Activated T-helper 1 cell treated with anti-CD3 and anti-CD28 coated beads, Interleukin-2, amount 50 U/mL, for 16 hours (primary cell): Measurements from ENCODE around the gene LSR.

ENCODE experiments used
- DNase-seq, 2 donors: peaks; one replicate each; pipeline ENCODE4 v3.0.0-alpha.2; 2020; ENCODE audit warnings: low read depth in 1 of 2, low spot score in 1 of 2

The LSR gene

GRCh38 chr19:35298561-35298972 lies 49.8 kb downstream of the LSR start:
- DNase-seq: no peak

GRCh38 chr19:35299523-35300338 lies 50.9 kb downstream of the LSR start:
- no peak for DNase-seq

DNA sequence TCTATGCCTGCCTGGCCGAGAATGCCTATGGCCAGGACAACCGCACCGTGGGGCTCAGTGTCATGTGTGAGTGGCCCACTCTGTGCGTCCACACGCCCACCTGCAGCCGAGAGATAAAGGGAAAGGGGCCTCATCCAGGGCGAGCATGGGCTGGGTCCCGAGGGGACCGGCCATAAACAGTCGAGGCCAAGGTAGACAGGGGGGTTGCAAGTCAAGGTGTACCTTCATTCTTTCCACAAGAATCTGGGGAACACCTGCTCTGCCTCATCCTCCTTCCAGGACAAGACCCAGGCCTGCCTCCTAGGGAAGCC lies 51.5 kb downstream of the LSR start:
- no peak for DNase-seq

DNA sequence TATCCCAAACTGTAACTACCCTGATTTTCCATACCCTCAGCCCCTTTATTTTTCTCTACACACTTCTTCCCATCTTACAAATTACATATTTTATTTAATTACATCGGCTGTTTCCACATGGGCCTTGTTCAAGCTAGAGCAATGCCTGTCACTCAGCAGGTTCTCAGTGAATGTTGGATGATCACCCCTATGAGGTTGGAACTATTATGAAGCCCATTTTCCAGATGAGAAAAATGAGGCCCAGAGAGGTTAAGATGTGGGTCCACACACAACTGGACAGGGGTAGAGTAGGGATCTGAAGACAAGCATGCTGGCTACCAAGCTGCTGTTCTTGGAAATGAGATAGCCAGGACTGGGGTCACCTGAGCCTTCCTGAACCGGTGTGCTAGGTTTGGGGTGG lies 53.2 kb downstream of the LSR start:
- no peak for DNase-seq

GRCh38 chr19:35302446-35302845 lies 53.6 kb downstream of the LSR start:
- no peak for DNase-seq

DNA sequence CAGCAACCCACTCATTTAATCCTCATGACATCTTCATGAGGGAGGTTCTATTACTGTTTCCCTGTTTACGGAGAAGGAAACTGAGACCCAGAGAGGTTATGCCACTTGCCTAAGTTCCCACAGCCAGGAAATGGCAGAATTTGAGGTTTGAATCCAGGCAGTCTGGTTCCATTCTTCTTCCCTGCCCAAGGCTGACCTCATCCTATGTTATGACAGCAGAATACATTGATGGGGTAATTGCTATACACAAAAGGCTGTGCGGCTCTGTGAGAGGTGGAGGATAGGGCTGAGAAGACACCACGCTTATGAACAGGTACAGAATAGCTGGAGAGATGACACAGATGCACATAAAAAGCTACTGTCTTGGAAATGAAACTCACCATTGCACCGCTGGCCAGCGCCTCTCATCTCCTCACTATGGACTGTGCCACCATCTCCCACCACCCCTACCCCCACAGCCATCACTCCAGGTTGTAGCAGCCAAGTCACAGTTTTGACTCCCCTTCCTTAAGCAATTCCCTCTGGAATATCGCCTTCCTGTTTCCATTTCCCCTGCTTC lies 54.6 kb downstream of the LSR start:
- DNase-seq: no peak

DNA sequence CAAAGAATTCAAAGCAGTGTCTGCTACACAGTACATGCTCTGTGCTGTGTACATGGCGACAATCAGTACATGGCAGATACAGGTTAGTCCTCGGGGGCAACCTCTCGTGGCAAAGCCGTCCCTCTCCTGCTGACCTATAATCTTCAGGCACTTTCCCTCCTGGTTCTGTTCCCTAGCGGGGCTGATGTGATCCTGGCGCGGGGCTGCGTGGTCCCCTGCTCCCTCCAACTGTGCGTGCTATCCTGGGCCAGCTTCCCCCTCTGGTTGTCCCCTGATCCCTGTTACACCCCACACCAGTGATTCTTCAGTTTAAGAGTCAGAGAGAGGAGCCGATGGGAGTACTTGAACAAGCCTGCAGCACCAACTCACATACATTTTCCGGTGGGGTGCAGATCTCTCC lies 55.2 kb downstream of the LSR start:
- DNase-seq: no peak

DNA sequence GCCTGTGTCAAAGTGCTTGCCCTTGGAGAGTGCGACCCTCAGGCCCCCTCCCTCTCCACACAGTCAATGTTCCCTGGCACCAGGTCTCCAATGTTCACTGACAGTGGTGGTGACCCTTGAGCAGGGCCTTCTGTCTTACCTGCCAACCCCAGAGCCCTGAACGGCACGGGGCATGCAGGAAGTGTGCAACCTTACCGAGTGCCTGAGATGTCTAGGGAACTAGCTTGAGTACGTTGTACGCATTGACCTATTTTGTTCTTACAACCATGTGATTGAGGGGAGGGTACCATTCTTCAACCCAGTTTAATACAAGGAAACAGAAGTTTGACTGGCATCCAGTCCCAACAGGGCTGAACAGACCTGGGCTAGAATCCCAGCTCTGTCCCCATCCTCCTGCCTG lies 56.4 kb downstream of the LSR start:
- DNase-seq: no peak

GRCh38 chr19:35306473-35307246 lies 57.9 kb downstream of the LSR start:
- no peak for DNase-seq

DNA sequence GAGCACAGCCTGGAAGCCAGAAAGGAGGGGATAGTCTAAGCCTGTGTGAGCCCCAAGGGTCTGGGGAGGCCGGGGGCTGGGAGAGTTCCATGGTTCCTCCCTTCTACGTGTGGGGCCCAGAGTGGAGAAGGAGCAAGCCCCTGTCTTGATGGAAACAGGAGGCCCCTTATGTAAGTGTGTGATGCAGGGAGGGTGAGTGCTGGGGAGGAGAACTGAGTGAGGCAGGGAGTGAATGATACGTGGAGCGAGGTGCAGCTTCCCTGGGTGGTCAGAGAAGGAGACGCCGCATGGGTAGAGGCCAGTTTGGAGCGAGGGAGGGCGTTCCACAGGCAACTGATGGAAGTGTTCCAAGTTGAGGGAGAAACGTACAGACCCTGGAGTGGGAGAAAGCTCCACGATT lies 59.1 kb downstream of the LSR start:
- no peak for DNase-seq

DNA sequence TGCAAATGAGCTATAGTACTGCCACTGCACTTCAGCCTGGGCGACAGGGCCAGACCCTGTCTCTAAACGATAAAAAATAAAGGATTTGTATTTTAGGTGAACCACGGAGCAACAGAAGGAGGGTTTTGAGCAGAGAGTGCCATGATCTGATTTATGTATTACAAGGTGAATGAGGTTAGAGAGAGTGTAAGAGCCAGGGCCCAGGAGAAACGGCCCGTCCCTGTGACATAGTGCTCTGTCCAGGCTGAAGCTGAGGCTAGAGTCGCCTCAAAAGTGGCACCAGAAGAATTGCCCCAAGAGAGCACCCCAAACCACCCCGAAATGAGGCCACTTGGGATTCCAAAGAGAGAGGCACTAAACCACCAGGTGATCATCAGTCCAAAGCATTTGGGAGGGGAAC lies 60.1 kb downstream of the LSR start:
- no peak for DNase-seq

GRCh38 chr19:35309481-35310279 lies 60.9 kb downstream of the LSR start:
- DNase-seq: no peak

DNA sequence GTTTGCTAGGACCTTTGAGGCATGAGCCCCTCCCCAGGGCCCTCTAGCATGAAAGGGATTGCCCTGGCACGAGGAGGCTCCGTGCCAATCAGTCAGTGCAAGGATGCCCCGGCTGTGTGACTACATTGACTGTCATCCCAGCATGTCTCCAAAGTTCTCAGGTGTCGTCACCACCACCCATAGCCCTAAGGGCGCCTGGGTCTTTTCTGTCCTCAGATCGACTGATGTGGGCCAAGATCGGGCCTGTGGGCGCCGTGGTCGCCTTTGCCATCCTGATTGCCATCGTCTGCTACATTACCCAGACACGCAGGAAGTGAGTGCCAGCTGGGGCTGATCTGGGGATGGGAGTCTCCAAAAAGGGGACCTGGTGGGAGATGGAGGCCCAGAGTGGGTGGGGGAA lies 61.5 kb downstream of the LSR start:
- DNase-seq: no peak

DNA sequence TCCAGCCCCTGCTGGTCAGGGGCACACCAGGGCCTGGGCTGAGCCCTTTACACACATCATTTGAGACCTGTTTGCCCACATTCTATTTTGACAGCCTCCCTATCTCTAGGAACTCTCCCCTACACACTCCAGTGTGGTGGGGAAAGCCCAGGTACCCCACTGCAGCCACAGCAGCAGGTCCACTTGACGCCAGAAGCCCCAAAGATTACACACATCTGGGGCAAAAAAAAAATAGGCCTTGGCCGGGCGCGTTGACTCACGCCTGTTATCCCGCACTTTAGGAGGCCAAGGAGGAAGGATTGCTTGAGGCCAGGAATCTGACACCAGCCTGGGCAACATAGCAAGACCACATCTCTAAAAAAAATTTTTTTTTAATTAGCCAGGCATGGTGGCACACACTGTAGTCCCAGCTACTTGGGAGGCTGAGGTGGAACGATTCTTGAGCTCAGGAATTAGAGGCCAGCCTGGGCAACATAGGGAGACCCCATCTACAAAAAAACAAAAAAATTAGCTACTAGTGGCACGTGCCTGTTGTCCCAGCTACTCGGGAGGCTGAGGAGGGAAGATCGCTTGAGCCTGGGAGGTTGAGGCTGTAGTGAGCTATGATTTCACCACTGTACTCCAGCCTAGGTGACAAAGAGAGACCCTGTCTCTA lies 62.1 kb downstream of the LSR start:
- no peak for DNase-seq

- no peak for DNase-seq
Measured at GRCh38 chr19:35311901-35312665, 63.3 kb downstream of the LSR start.

DNA sequence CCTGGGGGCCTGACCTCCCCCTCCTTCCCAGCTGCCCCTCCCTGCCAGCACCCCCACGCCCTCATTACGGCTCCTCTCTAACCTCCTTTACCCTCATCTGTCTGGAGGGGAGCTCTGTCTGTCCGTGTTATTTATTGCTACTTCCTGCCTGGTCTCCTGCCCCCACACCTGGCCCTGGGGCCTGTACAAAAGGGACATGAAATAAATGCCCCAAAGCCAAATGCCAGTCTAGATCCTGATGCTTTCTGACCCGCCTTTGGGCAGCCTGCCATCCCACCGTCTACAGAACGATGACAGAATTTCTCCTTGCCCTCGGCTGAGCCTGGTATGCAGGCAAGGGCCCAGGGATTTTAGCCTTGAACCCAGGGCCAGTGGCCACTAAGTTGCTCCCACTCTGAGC lies 64.8 kb downstream of the LSR start:
- DNase-seq: no peak

GRCh38 chr19:35314031-35314430 lies 65.2 kb downstream of the LSR start:
- no peak for DNase-seq

DNA sequence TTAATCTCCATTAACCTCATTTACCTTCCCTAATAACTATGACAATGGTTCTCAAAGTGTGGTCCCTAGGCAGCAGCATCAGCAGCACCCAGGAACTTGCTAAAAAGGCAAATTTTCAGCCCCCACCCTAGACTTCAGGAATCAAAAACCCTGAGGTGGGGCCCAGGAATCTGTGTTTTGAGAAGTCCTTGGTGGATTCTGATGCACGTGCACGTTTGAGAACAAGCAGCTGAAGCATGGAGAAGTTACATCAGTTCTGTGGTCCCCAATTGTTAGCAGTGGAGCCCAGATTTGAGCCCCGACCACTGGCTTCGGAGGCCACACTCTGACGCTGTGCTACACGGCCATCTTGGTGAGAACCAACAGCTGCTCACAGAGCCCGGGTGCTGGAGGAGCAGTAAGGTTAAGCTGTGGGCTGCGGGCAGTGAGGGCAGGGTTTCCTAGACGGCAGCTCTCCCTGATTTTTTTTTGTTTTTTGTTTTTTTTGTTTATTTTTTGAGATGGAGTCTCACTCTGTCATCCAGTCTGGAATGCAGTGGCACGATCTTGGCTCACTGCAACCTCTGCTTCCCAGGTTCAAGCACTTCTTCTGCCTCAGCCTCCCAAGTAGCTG lies 66.2 kb downstream of the LSR start:
- no peak for DNase-seq

DNA sequence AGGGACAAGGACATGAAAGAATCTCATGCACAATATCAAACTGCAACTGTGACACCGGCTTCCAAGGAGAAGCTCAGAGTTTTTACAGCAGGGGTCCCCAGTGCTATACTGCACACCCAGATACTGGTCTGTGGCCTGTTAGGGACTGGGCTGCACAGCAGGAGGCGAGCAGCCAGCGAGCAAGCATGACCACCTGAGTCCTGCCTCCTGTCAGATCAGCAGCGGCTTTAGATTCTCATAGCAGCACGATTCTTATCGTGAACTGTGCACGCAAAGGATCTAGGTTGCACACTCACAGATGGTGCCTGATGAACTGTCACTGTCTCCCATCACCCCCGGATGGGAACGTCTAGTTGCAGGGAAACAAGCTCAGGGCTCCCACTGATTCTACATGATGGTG lies 67.1 kb downstream of the LSR start:
- no peak for DNase-seq

DNA sequence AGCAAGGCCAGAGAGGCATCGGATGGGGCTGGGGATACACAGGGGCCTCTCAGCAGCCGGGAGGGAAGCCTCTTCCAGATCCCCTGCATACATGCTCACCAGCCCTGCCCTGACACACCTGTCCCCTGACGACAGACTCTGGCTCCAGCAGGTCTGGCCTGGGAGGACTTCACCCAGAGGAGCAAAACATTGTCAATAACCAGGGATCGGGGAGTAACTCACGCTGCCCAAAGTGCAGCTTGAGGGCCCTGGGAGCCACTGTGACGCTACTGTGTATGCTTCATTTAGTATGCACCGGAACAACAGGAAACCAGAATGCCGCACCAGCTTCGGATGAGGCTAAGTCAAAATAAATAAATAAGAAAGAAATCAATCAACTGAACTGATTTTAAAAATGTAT lies 67.8 kb downstream of the LSR start:
- DNase-seq: no peak
